ENCODE results near the gene PAN3.

GRCh38 chr13:28338006-28338574 lies 199.7 kb downstream of the PAN3 start:
- TF ChIP-seq CTCF (IDR thresholded peaks at IDR 0.05) (no peak), EZH2 (IDR thresholded peaks at IDR 0.05) (no peak)

All from neural progenitor cell (in vitro differentiated cells).